ENCODE data around the gene ASIC2. TPM values are rescaled to one million over a fixed set of nuclear protein-coding genes. Genes with fewer than 3 reads are reported as not detected.
"Not testable (repeated sequence)": the region's sequence is repeated elsewhere in the genome, so short reads cannot be mapped to it uniquely, and the experiment has no call there.

ASIC2 gene
- polyA plus RNA-seq, 3 donors = 2.5 to 3.6 (median 2.9) TPM

- no peak for DNase-seq (ENCODE audit: extremely low read depth in 1 of 11, low read depth in 9 of 11, low spot score in 4 of 11)
Observed at GRCh38 chr17:33019161-33019890, 273.8 kb downstream of the ASIC2 start.

GRCh38 chr17:33017366-33017765, 275.7 kb downstream of the ASIC2 start:
- DNase-seq (ENCODE audit: extremely low read depth in 1 of 11, low read depth in 9 of 11, low spot score in 4 of 11) = no peak

DNA sequence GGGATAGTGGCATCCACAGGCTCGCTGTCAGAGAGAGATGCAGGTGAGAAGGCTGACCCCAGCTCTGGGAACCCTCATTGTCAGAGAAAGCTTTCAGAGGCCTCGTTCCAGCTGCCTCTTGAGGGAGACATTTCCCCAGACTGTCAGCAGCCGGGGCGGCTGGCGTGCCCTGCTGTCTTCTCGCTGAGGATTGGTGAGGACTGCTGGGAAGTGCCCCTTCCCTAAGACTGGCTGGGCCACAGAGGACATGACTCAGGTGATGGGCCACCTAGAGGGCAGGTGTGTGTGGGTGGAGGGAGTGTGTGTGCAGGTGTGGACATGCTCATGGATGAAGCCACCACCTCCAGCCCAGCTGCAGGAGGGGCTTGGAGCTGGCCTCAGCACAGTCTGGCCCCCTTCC, 276.2 kb downstream of the ASIC2 start:
- no peak for DNase-seq (ENCODE audit: extremely low read depth in 1 of 11, low read depth in 9 of 11, low spot score in 4 of 11)

DNA sequence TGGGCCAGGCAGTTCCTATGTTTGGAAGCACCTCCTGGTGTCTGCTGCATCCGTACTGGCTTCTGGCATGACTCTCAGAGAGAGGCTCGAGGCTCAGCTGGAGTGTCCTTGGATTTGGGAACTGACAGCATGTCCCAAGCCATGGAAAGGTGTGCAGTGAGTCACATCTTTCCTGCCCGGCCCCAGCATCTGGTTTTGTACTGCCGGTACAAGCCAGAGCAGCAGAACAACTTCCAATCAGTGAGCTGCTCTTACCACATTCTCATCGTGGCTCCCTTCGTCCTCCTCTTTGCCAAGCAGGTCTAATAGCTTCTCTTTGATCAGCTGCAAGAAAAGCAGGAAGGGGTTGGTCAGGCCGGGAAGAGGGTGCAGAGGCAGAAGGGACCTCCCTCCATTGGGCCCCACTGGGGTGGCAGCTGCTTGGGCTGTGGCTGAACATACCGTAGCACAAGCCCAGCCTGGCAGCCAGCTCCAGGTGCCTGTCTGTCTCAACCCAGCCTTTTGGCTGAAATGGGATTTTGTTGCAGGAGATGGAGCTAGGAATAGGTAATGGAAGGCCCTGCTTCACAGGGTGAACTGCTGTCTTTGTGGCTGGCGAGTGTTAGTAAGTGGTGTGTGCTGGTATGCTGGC, 277.3 kb downstream of the ASIC2 start:
- DNase-seq (ENCODE audit: extremely low read depth in 1 of 11, low read depth in 9 of 11, low spot score in 4 of 11) = no peak

DNA sequence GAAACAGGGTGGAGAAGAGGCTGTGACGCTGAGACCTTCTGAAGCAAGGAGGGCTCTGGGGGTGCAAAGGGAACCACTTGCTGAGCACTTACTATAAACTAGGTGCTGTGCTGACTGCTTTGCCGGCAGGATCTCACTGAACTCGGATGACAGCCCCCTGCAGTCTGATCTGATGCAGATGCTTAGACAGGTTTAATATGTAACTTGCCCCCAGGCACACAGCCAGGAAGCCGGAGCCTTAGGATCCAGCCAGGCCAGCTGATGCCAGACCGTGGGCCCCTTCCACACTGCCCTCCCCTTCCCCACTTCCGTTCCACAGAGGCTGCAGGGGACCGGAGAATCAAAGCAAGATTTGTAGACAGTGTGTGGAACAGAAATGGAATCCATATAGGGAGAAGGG, 278.3 kb downstream of the ASIC2 start:
- DNase-seq (ENCODE audit: extremely low read depth in 1 of 11, low read depth in 9 of 11, low spot score in 4 of 11) = peak in 7 of 11 donors; percentile 14 to 36 (median 23)

- DNase-seq (ENCODE audit: extremely low read depth in 1 of 11, low read depth in 9 of 11, low spot score in 4 of 11) = no peak
Observed at GRCh38 chr17:33013596-33014375, 279.3 kb downstream of the ASIC2 start.

- DNase-seq (ENCODE audit: extremely low read depth in 1 of 11, low read depth in 9 of 11, low spot score in 4 of 11) = no peak
Observed at GRCh38 chr17:33012522-33013033, 280.5 kb downstream of the ASIC2 start.

DNA sequence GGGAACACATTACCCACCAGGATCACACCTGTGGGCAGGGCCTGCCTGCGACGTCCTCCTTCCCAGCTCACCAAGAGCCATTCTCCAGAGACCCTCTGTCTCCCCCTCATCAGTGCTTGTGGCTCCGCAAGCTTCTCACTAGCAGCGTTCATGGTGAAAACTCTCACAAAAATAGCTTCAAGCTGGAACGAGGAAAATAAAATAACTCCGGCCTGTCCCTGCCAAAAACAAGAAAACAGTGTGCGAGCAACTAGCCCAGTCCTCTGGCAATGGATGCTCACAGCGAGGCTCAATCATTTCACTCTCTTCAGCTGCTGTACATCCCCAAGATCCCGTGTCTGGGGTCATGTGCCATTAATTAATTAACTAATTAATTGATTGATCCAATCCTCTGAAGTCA, 283.5 kb downstream of the ASIC2 start:
- no peak for DNase-seq (ENCODE audit: extremely low read depth in 1 of 11, low read depth in 9 of 11, low spot score in 4 of 11)

DNA sequence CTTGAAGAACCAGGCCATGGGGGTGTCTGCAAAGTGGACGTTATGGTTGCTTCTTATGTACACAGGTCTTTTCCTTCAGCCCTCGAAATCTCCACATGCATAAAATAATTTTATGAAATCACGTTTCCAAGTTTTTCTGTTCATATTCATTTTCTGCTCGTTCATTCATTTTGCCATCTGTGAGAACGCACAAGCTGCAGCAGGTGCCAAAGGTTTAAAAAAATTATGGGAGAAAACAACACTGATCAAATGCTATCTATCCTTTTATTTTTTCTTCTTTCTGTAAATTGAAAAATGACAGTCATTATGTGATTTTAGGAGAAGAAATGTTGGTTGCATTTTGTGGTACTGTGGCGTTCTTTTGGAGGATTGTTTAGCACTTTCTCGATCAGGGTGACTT, 285.9 kb downstream of the ASIC2 start:
- no peak for DNase-seq (ENCODE audit: extremely low read depth in 1 of 11, low read depth in 9 of 11, low spot score in 4 of 11)

DNA sequence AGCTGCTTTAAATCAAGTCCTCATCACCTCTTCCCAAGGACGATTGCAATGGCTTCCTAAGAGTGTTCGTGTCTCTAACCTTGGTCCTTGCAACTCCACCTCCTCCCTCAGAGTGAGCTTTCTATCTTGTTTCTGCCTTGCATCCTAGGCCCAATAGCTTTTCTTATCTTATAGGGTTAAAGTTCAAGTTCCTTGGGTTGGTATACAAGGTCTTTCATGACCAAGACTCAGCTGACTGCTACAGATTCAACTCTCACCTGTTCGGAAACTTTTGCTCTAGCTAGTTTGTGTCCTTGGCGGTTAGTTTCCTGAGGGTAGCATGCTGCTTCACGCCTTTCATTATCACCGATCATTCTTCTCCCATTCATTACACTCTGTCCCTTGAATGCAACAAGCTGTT, 290.8 kb downstream of the ASIC2 start:
- no peak for DNase-seq (ENCODE audit: extremely low read depth in 1 of 11, low read depth in 9 of 11, low spot score in 4 of 11)

- no peak for DNase-seq (ENCODE audit: extremely low read depth in 1 of 11, low read depth in 9 of 11, low spot score in 4 of 11)
Observed at GRCh38 chr17:32998887-32999228, 294.2 kb downstream of the ASIC2 start.

DNA sequence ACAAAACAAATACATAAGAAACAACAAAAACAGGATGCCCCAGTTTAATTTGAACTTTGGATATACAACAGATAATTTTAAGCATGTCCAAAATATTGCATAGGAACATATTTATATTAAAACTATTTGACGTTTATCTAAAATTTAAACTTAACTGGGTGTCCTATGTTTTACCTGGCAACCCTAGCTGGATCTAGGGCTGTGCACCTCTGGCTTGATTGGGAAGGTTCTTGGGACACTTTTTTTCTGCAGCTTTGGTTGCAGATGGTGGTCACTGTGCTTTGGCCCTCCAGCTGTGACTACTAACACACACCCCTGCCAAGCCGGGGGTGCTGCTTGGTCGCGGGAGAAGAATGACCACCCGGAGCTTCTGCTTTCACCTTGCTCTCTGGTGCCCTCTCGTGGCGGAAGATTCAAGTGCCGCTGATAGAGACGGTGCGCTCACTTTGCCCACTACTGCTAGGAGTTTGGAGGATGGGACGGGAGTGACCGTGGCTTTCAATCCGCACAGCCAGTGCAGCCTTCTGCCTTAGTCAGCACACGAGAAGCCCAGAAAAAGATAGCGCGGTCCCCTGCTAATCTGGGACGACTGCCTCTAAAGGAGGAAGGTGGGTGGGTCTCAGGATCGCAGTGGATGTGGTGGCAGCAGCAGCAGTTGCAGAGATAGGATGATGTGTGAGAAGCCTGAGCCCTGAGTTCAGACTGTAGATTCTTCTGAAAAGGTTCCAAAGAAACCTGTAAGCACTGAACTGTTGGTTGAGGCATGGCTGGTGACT, 294.8 kb downstream of the ASIC2 start:
- DNase-seq (ENCODE audit: extremely low read depth in 1 of 11, low read depth in 9 of 11, low spot score in 4 of 11) = peak; percentile 46 to 78 (median 74)

DNA sequence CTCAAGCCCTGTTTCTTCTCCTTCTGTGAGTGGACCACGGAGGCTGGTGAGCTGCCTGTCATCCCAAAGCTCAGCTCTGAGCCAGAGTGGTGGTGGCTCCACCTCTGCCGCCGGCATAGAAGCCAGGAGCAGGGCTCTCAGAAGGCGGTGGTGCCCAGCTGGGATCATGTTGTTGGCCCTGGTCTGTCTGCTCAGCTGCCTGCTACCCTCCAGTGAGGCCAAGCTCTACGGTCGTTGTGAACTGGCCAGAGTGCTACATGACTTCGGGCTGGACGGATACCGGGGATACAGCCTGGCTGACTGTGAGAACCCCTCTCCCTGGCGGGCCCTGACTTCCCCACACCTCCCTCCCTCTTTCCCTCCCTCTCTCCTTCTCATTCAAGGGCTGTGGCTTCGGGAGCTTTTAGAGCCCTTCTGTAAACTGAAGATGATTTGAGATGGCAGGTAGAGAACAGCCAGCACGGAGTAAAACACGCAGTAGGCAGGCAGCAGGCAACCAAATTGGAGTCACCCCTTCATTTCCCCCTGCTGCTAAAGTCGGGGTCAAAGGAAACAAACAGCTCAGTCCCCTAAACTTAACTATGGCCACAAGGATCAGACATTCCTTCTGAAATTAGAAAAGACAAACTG, 297.6 kb downstream of the ASIC2 start:
- no peak for DNase-seq (ENCODE audit: extremely low read depth in 1 of 11, low read depth in 9 of 11, low spot score in 4 of 11)

GRCh38 chr17:32993977-32994376, 299.1 kb downstream of the ASIC2 start:
- DNase-seq (ENCODE audit: extremely low read depth in 1 of 11, low read depth in 9 of 11, low spot score in 4 of 11) = no peak

GRCh38 chr17:32992321-32993033, 300.6 kb downstream of the ASIC2 start:
- no peak for DNase-seq (ENCODE audit: extremely low read depth in 1 of 11, low read depth in 9 of 11, low spot score in 4 of 11)

- DNase-seq (ENCODE audit: extremely low read depth in 1 of 11, low read depth in 9 of 11, low spot score in 4 of 11) = no peak
Observed at GRCh38 chr17:32988481-32989101, 304.5 kb downstream of the ASIC2 start.

DNA sequence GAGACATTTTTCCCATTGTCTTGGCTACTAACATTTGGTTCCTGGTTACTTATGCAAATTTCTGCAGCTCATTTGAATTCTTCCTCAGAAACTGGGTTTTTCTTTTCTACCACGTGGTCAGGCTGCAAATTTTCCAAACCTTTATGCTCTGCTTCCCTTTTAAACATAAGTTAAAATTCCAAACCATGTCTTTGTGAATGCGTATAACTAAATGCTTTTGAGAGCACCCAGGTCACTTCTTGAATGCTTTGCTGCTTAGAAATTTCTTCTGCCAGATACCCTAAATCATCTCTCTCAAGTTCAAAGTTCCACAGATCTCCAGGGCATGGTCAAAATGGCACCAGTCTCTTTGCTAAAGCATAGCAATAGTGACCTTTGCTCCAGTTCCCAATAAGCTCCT, 305.2 kb downstream of the ASIC2 start:
- DNase-seq (ENCODE audit: extremely low read depth in 1 of 11, low read depth in 9 of 11, low spot score in 4 of 11) = not testable (repeated sequence)

- not testable (repeated sequence) for DNase-seq (ENCODE audit: extremely low read depth in 1 of 11, low read depth in 9 of 11, low spot score in 4 of 11)
Observed at GRCh38 chr17:32987453-32987805, 305.7 kb downstream of the ASIC2 start.

Data from renal cortex interstitium (tissue), 11 donors.